ENCODE measurements around the gene CSNK2B.

- no peak for TF ChIP-seq CTCF (conservative IDR thresholded peaks at IDR 0.05; ENCODE audit: low read depth, low read length)
- TF ChIP-seq EZH2phosphoT487 (IDR thresholded peaks at IDR 0.05; ENCODE audit: borderline replicate concordance, low read length), result no peak
- no peak for TF ChIP-seq EZH2 (IDR thresholded peaks at IDR 0.05; ENCODE audit: low read length, unreplicated experiment)
Observed at GRCh38 chr6:31713991-31714684, 48.3 kb downstream of the CSNK2B start.
